Measurements from ENCODE around the gene SLC2A4RG.

Gene SLC2A4RG

DNA sequence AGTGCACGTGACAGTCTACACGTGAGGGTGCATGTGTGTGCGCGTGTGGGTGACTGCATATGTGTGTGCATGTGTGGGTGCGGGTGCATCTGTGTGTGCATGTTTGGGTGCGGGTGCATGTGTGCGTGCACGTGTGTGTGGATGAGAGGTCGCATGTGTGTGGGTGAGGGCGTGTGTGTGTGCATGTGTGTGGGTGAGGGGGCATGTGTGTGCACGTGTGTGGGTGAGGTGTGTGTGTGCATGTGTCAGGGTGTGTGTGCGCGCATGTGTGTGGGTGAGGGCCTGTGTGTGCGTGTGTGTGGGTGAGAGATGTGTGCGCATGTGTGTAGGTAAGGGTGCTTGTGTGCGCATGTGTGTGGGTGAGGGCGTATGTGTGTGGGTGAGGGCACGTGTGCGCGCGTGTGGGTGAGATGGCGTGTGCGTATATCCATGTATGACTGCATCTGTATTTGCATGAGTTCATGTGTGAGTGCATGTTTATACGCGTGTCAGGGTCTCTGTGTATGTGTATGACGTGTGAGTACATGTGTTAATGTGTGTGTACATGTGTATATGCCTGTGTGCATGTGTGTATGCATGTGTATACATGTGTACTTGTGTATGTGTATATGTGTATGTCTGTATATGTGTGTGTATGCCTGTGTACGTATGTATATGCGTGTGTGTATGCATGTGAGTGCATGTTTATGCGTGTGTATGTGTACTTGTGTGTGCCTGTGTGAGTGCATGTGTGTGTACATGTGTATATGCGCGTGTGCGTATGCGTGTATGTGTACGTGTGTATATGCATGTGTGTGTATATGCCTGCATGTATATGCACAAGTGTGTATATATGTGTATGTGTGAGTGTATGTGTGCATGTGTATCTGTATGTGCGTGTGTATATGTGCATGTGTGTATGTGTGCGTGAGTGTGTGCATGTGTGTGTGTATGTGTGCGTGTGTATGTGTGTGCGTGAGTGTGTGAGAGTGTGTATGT lies 7.2 kb upstream of the SLC2A4RG start:
- TF ChIP-seq, protein P1, sequence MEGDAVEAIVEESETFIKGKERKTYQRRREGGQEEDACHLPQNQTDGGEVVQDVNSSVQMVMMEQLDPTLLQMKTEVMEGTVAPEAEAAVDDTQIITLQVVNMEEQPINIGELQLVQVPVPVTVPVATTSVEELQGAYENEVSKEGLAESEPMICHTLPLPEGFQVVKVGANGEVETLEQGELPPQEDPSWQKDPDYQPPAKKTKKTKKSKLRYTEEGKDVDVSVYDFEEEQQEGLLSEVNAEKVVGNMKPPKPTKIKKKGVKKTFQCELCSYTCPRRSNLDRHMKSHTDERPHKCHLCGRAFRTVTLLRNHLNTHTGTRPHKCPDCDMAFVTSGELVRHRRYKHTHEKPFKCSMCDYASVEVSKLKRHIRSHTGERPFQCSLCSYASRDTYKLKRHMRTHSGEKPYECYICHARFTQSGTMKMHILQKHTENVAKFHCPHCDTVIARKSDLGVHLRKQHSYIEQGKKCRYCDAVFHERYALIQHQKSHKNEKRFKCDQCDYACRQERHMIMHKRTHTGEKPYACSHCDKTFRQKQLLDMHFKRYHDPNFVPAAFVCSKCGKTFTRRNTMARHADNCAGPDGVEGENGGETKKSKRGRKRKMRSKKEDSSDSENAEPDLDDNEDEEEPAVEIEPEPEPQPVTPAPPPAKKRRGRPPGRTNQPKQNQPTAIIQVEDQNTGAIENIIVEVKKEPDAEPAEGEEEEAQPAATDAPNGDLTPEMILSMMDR (IDR thresholded peaks at IDR 0.05; ENCODE audit: borderline replicate concordance, insufficient read depth, low read depth, low read length) = no peak
- H3K4me3 ChIP-seq (ENCODE audit: low read depth, low read length) = no peak overlapping the region

DNA sequence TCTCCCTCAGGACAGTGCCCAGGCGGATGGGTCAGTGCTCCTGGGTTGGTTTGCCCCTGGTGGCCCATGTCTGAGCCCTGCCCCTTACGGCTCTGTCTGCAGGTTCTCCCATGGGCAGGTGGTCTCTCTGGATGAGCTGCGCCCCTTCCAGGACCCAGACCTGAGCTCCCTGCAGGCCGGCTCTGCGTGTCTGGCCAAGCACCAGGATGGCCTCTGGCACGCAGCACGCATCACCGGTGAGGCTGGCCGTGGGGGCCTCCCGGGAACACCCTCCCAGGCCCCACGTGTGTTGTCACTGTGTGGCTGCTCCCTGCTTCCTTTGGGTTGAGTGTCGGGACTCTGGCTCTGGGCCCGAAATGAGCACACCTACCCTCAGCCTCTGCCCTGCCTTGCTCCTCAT lies 6.5 kb upstream of the SLC2A4RG start:
- no peak overlapping the region for H3K4me3 ChIP-seq (ENCODE audit: low read depth, low read length)

DNA sequence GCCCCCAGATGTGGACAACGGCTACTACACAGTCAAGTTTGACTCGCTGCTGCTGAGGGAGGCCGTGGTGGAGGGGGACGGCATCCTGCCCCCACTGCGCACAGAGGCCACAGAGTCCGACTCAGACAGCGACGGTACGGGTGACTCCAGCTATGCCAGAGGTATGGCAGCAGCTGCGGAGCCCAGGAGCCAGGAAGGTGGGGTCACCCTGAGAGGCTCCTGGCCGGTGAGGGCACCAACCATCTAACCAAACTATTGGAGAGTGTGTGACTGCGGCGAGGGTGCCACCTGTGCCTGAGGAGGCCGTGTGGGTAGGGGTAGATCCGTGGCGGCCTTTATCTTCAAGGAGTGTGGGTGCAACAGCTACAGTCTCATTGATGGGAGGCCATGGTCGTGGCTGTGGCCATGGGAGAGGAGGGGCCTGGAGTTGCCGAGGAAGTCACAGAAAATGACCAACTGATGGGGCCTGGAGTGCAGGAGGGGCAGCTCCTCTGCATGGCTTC lies 5.9 kb upstream of the SLC2A4RG start:
- TF ChIP-seq, protein P1 (IDR thresholded peaks at IDR 0.05; ENCODE audit: borderline replicate concordance, insufficient read depth, low read depth, low read length) = no peak
- no peak overlapping the region for H3K4me3 ChIP-seq (ENCODE audit: low read depth, low read length)

More for the DNA sequence above, 6.5 kb upstream of the SLC2A4RG start:
- TF ChIP-seq, protein P1 (IDR thresholded peaks at IDR 0.05; ENCODE audit: borderline replicate concordance, insufficient read depth, low read depth, low read length) = no peak

DNA sequence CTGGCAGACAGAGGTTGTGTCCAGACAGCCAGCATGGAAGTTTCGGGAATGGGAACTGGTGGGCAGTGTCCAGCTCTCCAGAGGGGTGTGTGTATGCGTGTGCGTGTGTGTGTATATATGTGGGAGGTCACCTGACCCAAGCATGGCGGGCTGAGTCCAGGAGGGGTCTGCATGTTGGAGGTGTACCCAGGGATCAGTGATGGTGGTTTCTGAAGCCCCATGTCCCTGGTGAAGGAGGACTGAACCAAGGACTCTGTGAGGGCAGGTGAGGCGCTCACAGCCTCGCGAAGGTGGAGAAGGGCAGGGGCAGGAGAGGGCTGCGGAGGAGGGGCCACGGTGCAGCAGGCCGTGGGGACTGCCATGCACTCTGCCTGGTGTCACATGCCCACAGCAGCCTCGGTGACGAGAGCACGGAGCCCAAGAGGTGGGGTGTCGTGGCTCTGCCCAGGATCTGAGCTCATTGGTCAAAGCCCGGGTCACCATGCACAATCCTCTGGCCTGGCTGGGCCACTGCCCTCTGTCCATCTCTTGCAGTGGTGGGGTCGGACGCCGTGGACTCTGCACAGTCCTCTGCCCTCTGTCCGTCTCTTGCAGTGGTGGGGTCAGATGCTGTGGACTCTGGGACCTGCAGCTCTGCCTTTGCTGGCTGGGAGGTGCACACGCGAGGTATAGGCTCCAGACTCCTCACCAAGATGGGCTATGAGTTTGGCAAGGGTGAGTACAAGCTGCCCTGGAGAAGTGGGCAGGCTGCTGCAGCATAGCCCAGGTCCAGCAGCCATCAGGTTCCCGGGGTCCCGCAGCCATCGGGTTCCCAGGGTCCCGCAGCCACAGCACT lies 5.2 kb upstream of the SLC2A4RG start:
- no peak overlapping the region for H3K4me3 ChIP-seq (ENCODE audit: low read depth, low read length)
- TF ChIP-seq, protein P1 (IDR thresholded peaks at IDR 0.05; ENCODE audit: borderline replicate concordance, insufficient read depth, low read depth, low read length) = no peak

DNA sequence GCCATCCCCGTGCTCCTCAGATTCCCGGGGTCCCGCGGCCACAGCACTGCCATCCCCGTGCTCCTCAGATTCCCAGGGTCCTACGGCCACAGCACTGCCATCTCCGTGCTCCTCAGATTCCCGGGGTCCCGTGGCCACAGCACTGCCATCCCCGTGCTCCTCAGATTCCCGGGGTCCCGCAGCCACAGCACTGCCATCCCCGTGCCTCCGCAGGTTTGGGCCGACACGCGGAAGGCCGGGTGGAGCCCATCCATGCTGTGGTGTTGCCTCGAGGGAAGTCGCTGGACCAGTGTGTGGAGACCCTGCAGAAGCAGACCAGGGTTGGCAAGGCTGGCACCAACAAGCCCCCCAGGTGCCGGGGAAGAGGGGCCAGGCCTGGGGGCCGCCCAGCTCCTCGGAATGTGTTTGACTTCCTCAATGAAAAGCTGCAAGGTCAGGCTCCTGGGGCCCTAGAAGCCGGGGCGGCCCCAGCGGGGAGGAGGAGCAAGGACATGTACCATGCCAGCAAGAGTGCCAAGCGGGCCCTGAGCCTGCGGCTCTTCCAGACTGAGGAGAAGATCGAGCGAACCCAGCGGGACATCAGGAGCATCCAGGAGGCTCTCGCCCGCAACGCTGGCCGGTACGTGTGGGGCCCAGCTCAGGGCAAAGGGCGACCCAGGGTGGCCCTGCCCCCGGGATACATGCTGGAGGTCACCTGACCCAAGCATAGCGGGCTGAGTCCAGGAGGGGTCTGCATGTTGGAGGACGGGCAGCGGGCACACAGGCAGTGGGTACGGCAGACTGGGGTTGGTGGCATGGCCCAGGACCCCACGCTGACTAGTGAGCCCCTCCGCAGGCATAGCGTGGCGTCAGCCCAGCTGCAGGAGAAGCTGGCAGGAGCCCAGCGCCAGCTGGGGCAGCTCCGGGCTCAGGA lies 4.4 kb upstream of the SLC2A4RG start:
- TF ChIP-seq, protein P1 (IDR thresholded peaks at IDR 0.05; ENCODE audit: borderline replicate concordance, insufficient read depth, low read depth, low read length) = no peak
- H3K4me3 ChIP-seq (ENCODE audit: low read depth, low read length) = no peak overlapping the region

All from GM12875 (cell line).